IMR-90 (cell line): ENCODE data around the gene MTMR11. TPM values are rescaled to one million over a fixed set of nuclear protein-coding genes. Genes with fewer than 3 reads are reported as not detected.

ENCODE experiments used
- ATAC-seq: fragments of 200-7000 bp; cut with Tn5 transposase; 2 replicates; pipeline ENCODE4 v1.9.1; 2020; ENCODE audit warnings: low read depth, mild to moderate bottlenecking, moderate library complexity
- BruUV-seq: library from RNA; stranded (reverse); fragments of 400-500 nt; replicated peaks from 2 replicates; lab custom pipeline; 2021; lab: Mats Ljungman, UMichigan
- CTCF ChIA-PET: fragments of 300-600 bp; formaldehyde crosslinking; extraction: SDS; loops from one replicate; lab custom pipeline; 2021; ENCODE audit warnings: antibody characterized with exemption; lab: Yijun Ruan, JAX
- POLR2A ChIA-PET: fragments of 300-600 bp; sonication (Branson Sonifier 250); formaldehyde crosslinking; loops from one replicate; lab custom pipeline; 2022; ENCODE audit warnings: antibody characterized with exemption; ENCODE audit not compliant: unreplicated experiment; lab: Charles Lee
- DNase-seq: peaks from one replicate; pipeline ENCODE4 v3.0.0; 2013
- H2AFZ ChIP-seq: replicated peaks from 2 replicates; pipeline ENCODE3; 2013; ENCODE audit warnings: low read length, mild to moderate bottlenecking; ENCODE audit not compliant: poor library complexity
- H2AK5ac ChIP-seq: 2 replicates; pipeline ENCODE4 v1.6.1; 2013; ENCODE audit warnings: low read depth, low read length, inconsistent platforms
- H2AK9ac ChIP-seq: replicated peaks from 2 replicates; pipeline ENCODE3; 2013; ENCODE audit warnings: mild to moderate bottlenecking, low read depth, low read length, moderate library complexity; ENCODE audit not compliant: poor library complexity
- H2BK120ac ChIP-seq: 2 replicates; pipeline ENCODE4 v1.6.1; 2013; ENCODE audit warnings: low read depth, low read length, inconsistent platforms
- H2BK15ac ChIP-seq: 3 replicates; pipeline ENCODE4 v1.6.1; 2013; ENCODE audit warnings: low read depth, low read length, inconsistent platforms
- H2BK20ac ChIP-seq: 2 replicates; pipeline ENCODE4 v1.6.1; 2013; ENCODE audit warnings: low read depth, mild to moderate bottlenecking, inconsistent platforms, low read length, moderate library complexity
- H2BK5ac ChIP-seq: 2 replicates; pipeline ENCODE4 v1.6.1; 2013; ENCODE audit warnings: mild to moderate bottlenecking, low read depth, low read length, inconsistent platforms; ENCODE audit not compliant: poor library complexity, severe bottlenecking
- H3K14ac ChIP-seq: replicated peaks from 2 replicates; pipeline ENCODE4 v1.6.1; 2013; ENCODE audit warnings: low read depth, low read length, inconsistent platforms
- H3K18ac ChIP-seq: 2 replicates; pipeline ENCODE4 v1.6.1; 2013; ENCODE audit warnings: low read depth, low read length, control low read depth
- H3K23ac ChIP-seq: 2 replicates; pipeline ENCODE4 v1.6.1; 2013; ENCODE audit warnings: low read depth, low read length, inconsistent platforms
- H3K27ac ChIP-seq: 2 replicates; pipeline ENCODE4 v1.5.1; 2013; ENCODE audit warnings: mild to moderate bottlenecking, control low read depth, low read length; ENCODE audit not compliant: insufficient read depth
- H3K27me3 ChIP-seq: 2 replicates; pipeline ENCODE4 v1.6.1; 2013; ENCODE audit warnings: low read length; ENCODE audit not compliant: control insufficient read depth, insufficient read depth
- H3K36me3 ChIP-seq: 2 replicates; pipeline ENCODE4 v1.6.1; 2013; ENCODE audit warnings: low read length, mixed read lengths; ENCODE audit not compliant: control insufficient read depth, insufficient read depth
- H3K4ac ChIP-seq: 2 replicates; pipeline ENCODE4 v1.6.1; 2013; ENCODE audit warnings: low read depth, low read length, inconsistent platforms
- H3K4me1 ChIP-seq: 2 replicates; pipeline ENCODE4 v1.6.1; 2013; ENCODE audit warnings: low read length, mixed read lengths; ENCODE audit not compliant: control insufficient read depth, insufficient read depth
- H3K4me2 ChIP-seq: 2 replicates; pipeline ENCODE4 v1.6.1; 2013; ENCODE audit warnings: low read depth, mild to moderate bottlenecking, control low read depth, low read length, moderate library complexity
- H3K4me3 ChIP-seq: 2 replicates; pipeline ENCODE4 v1.5.1; 2013; ENCODE audit warnings: low read depth, mild to moderate bottlenecking, control low read depth, low read length, moderate library complexity; ENCODE audit not compliant: insufficient read depth
- H3K56ac ChIP-seq: 2 replicates; pipeline ENCODE4 v1.6.1; 2013; ENCODE audit warnings: low read length, inconsistent platforms; ENCODE audit not compliant: insufficient read depth; ENCODE audit errors: extremely low read depth
- H3K79me1 ChIP-seq, 2 experiments: 2 replicates each; pipeline ENCODE4 v1.6.1; 2013; ENCODE audit warnings: low read length in 2 of 2, inconsistent platforms in 1 of 2, low read depth in 1 of 2
- H3K9ac ChIP-seq: 2 replicates; pipeline ENCODE4 v1.6.1; 2013; ENCODE audit warnings: low read depth, low read length, control low read depth
- H3K9me1 ChIP-seq: 2 replicates; pipeline ENCODE4 v1.6.1; 2013; ENCODE audit warnings: low read length, inconsistent platforms; ENCODE audit not compliant: insufficient read depth
- H3K9me3 ChIP-seq: 2 replicates; pipeline ENCODE4 v1.6.1; 2013; ENCODE audit warnings: low read length; ENCODE audit not compliant: control insufficient read depth, insufficient read depth
- H4K20me1 ChIP-seq: 2 replicates; pipeline ENCODE4 v1.6.1; 2013; ENCODE audit warnings: low read length, inconsistent platforms; ENCODE audit not compliant: insufficient read depth
- H4K5ac ChIP-seq: 2 replicates; pipeline ENCODE4 v1.6.1; 2013; ENCODE audit warnings: mild to moderate bottlenecking, low read depth, low read length, control low read depth
- H4K8ac ChIP-seq, 2 experiments: 2 replicates each; pipeline ENCODE4 v1.6.1; 2013; ENCODE audit warnings: low read depth in 2 of 2, low read length in 2 of 2, control low read depth in 1 of 2, inconsistent platforms in 1 of 2
- H4K91ac ChIP-seq: 2 replicates; pipeline ENCODE4 v1.6.1; 2013; ENCODE audit warnings: low read depth, low read length, inconsistent platforms; ENCODE audit not compliant: insufficient read depth
- BHLHE40 ChIP-seq: fragments of 150-350 bp; IDR thresholded peaks from 2 replicates; pipeline ENCODE4 v1.6.1; 2016; ENCODE audit warnings: mild to moderate bottlenecking, low read depth, low read length
- CEBPB ChIP-seq: IDR thresholded peaks from 2 replicates; pipeline ENCODE4 v1.6.1; 2012; ENCODE audit warnings: low read depth, low read length, improper control_type of control experiment
- CHD1 ChIP-seq: IDR thresholded peaks from 2 replicates; pipeline ENCODE4 v1.6.1; 2012; ENCODE audit warnings: low read depth, low read length, improper control_type of control experiment
- FOS ChIP-seq: fragments of 150-350 bp; IDR thresholded peaks from 2 replicates; pipeline ENCODE4 v1.6.1; 2016; ENCODE audit warnings: low read depth, low read length
- MAZ ChIP-seq: IDR thresholded peaks from 2 replicates; pipeline ENCODE4 v1.6.1; 2012; ENCODE audit warnings: low read depth, mild to moderate bottlenecking, low read length, improper control_type of control experiment, moderate library complexity, borderline replicate concordance
- RAD21 ChIP-seq: IDR thresholded peaks from 2 replicates; pipeline ENCODE4 v1.6.1; 2012; ENCODE audit warnings: low read length, improper control_type of control experiment
- RCOR1 ChIP-seq: IDR thresholded peaks from 2 replicates; pipeline ENCODE4 v1.6.1; 2012; ENCODE audit warnings: mild to moderate bottlenecking, low read length, improper control_type of control experiment; ENCODE audit not compliant: insufficient replicate concordance
- SMC3 ChIP-seq: fragments of 150-350 bp; IDR thresholded peaks from 2 replicates; pipeline ENCODE4 v1.6.1; 2016; ENCODE audit warnings: low read depth, mild to moderate bottlenecking, antibody characterized with exemption, low read length, moderate library complexity
- WGBS, 2 experiments: methylation state at CpG; one replicate each; pipeline versions ENCODE4 v1.1.5 to v1.1.7; 2013; ENCODE audit warnings: missing lambda C conversion rate in 2 of 2; ENCODE audit not compliant: insufficient read length in 1 of 2; ENCODE audit errors: extremely low coverage in 2 of 2; 5-methylcytosine and 5-hydroxymethylcytosine counted together
- dilution Hi-C: fragments of 300-500 bp; cut with HindIII; formaldehyde crosslinking; loops from one replicate; pipeline ENCODE4 v1.14.3; 2018; ENCODE audit warnings: low sequenced_read_pairs; ENCODE audit not compliant: unreplicated experiment
- in situ Hi-C: fragments of 300-500 bp; cut with MboI; formaldehyde crosslinking; loops from 3 replicates; pipeline ENCODE4 v1.14.3; 2019; ENCODE audit warnings: low sequenced_read_pairs, inconsistent platforms, mixed read lengths
- intact Hi-C: fragments of 100-400 bp; cut with micrococcal nuclease; formaldehyde crosslinking; loops from 2 replicates; pipeline ENCODE4 v1.10.0; 2022
- polyA plus RNA-seq, 3 experiments: library from polyadenylated mRNA; depleted of rRNA; stranded (reverse); fragments of >200 nt; gene quantifications; 2 replicates each; pipeline ENCODE4 v1.2.3, GENCODE V29; 2012; ENCODE audit warnings: low replicate concordance in 1 of 3
- total RNA-seq: library from RNA; depleted of rRNA; stranded (reverse); fragments of >200 nt; gene quantifications from 2 replicates; pipeline ENCODE4 v1.2.3, GENCODE V29; 2012
- TF ChIP-seq, protein P1 (sequence below): conservative IDR thresholded peaks from 2 replicates; pipeline ENCODE4 v1.5.1; 2012; ENCODE audit warnings: mild to moderate bottlenecking, low read depth, low read length, improper control_type of control experiment
- TF ChIP-seq, protein P2 (sequence below): fragments of 150-350 bp; IDR thresholded peaks from 2 replicates; pipeline ENCODE4 v1.6.1; 2016; ENCODE audit warnings: low read depth, mild to moderate bottlenecking, low read length, moderate library complexity, borderline replicate concordance

The MTMR11 gene
- total and polyA plus RNA-seq, 2 of the 4 experiments (the other 2 are of a cell fraction): 2.0 to 14.6 TPM

DNA sequence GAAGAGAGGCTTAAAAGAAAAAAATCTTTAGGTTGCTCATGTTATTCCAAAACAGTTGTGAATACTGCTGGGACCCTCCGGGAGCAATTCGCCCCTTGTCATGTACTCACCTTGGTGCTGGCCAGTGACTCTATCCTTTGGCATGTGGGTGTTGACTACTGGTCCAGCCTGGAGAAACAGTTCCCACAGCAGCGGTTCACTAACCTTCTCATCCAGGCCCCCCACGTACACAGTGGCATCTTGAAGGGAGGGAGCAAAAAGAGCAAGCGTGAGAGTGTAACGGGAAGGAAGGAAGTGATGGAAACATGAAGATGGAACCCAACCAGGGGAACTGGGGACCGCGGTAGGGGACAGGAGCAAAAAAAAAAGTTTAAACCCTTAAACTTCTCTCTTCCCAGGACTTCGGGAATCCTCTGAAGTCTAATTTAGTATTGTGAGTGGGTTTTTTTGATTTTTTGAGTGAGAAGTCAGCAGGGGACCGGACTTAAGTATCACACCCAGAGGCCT, 9.6 kb downstream of the MTMR11 start:
- Histone ChIP-seq H3K14ac (peak overlapping the region; percentile 92), H2BK120ac (no peak overlapping the region), H3K23ac (peak overlapping the region; percentile 55; the same call in 1 of the 2 replicates), H3K9ac (peak overlapping the region; percentile 92), H3K4ac (peak overlapping the region; percentile 87), H2BK15ac (no peak overlapping the region; the same call in 2 of the 3 replicates), H3K36me3 (peaks cover 38% of the 10 kb centered on the region), H3K79me1 (peaks cover 29 to 66% of the 10 kb centered on the region in 2 experiments), H3K56ac (peak overlapping the region; percentile 78; the same call in 1 of the 2 replicates), H3K4me1 (peaks cover 5% of the 10 kb centered on the region), H2BK5ac (peak overlapping the region; percentile 74), H3K27ac (peak overlapping the region; percentile 88), H3K9me1 (peaks cover 12% of the 10 kb centered on the region), H4K8ac (peak overlapping the region; percentile 91 to 94), H2BK20ac (no peak overlapping the region), H3K4me2 (peak overlapping the region; percentile 80), H2AFZ (peak overlapping the region; percentile 94), H2AK5ac (peak overlapping the region; percentile 98), H3K27me3 (no peaks in the 10 kb centered on the region), H3K4me3 (peak overlapping the region; percentile 89), H3K18ac (no peak overlapping the region), H3K9me3 (no peaks in the 10 kb centered on the region), H2AK9ac (peak overlapping the region; percentile 94), H4K5ac (no peak overlapping the region), H4K91ac (peak overlapping the region; percentile 82), H4K20me1 (peaks cover 8% of the 10 kb centered on the region; the same call in 1 of the 2 replicates)
- intact Hi-C loops: no loop called here
- no TSS peak for BruUV-seq
- in situ Hi-C loops: no loop called here
- WGBS, 2 experiments: no CpG with 5 or more reads among the region's 10 CpGs
- POLR2A ChIA-PET: no interaction called here
- dilution Hi-C loops: no loop called here
- DNase-seq (peak; percentile 16), ATAC-seq (peak; percentile 5; the same call in 1 of the 2 replicates)
- TF ChIP-seq BHLHE40: no peak
- TF ChIP-seq SMC3: no peak
- TF ChIP-seq, protein P1, sequence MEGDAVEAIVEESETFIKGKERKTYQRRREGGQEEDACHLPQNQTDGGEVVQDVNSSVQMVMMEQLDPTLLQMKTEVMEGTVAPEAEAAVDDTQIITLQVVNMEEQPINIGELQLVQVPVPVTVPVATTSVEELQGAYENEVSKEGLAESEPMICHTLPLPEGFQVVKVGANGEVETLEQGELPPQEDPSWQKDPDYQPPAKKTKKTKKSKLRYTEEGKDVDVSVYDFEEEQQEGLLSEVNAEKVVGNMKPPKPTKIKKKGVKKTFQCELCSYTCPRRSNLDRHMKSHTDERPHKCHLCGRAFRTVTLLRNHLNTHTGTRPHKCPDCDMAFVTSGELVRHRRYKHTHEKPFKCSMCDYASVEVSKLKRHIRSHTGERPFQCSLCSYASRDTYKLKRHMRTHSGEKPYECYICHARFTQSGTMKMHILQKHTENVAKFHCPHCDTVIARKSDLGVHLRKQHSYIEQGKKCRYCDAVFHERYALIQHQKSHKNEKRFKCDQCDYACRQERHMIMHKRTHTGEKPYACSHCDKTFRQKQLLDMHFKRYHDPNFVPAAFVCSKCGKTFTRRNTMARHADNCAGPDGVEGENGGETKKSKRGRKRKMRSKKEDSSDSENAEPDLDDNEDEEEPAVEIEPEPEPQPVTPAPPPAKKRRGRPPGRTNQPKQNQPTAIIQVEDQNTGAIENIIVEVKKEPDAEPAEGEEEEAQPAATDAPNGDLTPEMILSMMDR: no peak
- TF ChIP-seq CHD1: no peak
- TF ChIP-seq MAZ: no peak
- TF ChIP-seq FOS: no peak
- TF ChIP-seq CEBPB: no peak
- TF ChIP-seq, protein P2, sequence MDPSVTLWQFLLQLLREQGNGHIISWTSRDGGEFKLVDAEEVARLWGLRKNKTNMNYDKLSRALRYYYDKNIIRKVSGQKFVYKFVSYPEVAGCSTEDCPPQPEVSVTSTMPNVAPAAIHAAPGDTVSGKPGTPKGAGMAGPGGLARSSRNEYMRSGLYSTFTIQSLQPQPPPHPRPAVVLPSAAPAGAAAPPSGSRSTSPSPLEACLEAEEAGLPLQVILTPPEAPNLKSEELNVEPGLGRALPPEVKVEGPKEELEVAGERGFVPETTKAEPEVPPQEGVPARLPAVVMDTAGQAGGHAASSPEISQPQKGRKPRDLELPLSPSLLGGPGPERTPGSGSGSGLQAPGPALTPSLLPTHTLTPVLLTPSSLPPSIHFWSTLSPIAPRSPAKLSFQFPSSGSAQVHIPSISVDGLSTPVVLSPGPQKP: no peak
- TF ChIP-seq RCOR1: no peak
- no peak for TF ChIP-seq RAD21
- CTCF ChIA-PET: no interaction called here
